OCI-LY7 (cell line): Measurements from ENCODE around the gene GATA2. TPM values are rescaled to one million over a fixed set of nuclear protein-coding genes. Genes with fewer than 3 reads are reported as not detected.

Source experiments
- BruUV-seq: library from RNA; stranded (reverse); fragments of 400-500 nt; replicated peaks from 2 replicates; lab custom pipeline; 2021; lab: Mats Ljungman, UMichigan
- CTCF ChIA-PET: fragments of 300-600 bp; sonication (Branson Sonifier 250); formaldehyde crosslinking; loops from one replicate; lab custom pipeline; 2022; ENCODE audit warnings: antibody characterized with exemption; ENCODE audit not compliant: unreplicated experiment; lab: Charles Lee
- POLR2A ChIA-PET: fragments of 300-600 bp; sonication (Branson Sonifier 250); formaldehyde crosslinking; loops from one replicate; lab custom pipeline; 2022; ENCODE audit warnings: antibody characterized with exemption; lab: Charles Lee
- DNase-seq: peaks from one replicate; pipeline ENCODE4 v3.0.0-alpha.2; 2015; ENCODE audit warnings: low spot score
- H2AFZ ChIP-seq: fragments of 200-600 bp; sonication (generic), shearing (Covaris generic); 2 replicates; pipeline ENCODE4 v1.6.1; 2014; ENCODE audit warnings: mild to moderate bottlenecking, antibody characterized with exemption, low read length, moderate library complexity
- H3K27ac ChIP-seq: fragments of 200-600 bp; sonication (generic); 2 replicates; pipeline ENCODE4 v1.5.1; 2014; ENCODE audit warnings: mixed run types, low read depth, mild to moderate bottlenecking, moderate library complexity, low read length, inconsistent platforms; ENCODE audit not compliant: poor library complexity, severe bottlenecking
- H3K36me3 ChIP-seq: fragments of 200-600 bp; sonication (generic); 2 replicates; pipeline ENCODE4 v1.6.1; 2014; ENCODE audit warnings: mild to moderate bottlenecking, antibody characterized with exemption, low read length, moderate library complexity, mixed read lengths; ENCODE audit not compliant: insufficient read depth
- H3K4me1 ChIP-seq: fragments of 200-600 bp; sonication (generic); 2 replicates; pipeline ENCODE4 v1.5.1; 2014; ENCODE audit warnings: mild to moderate bottlenecking, low read length; ENCODE audit not compliant: insufficient read depth, poor library complexity, severe bottlenecking
- H3K4me2 ChIP-seq: fragments of 200-600 bp; sonication (generic); 2 replicates; pipeline ENCODE4 v1.6.1; 2014; ENCODE audit warnings: mild to moderate bottlenecking, low read length
- H3K4me3 ChIP-seq: fragments of 200-600 bp; sonication (generic); 2 replicates; pipeline ENCODE4 v1.5.1; 2014; ENCODE audit warnings: mild to moderate bottlenecking, low read depth, low read length; ENCODE audit not compliant: poor library complexity, severe bottlenecking
- H3K79me2 ChIP-seq: fragments of 200-600 bp; sonication (generic); 2 replicates; pipeline ENCODE4 v1.6.1; 2016; ENCODE audit warnings: low read depth, mild to moderate bottlenecking, low read length, moderate library complexity, mixed read lengths; ENCODE audit not compliant: insufficient read depth
- H3K9me2 ChIP-seq: fragments of 200-600 bp; sonication (generic); 2 replicates; pipeline ENCODE4 v1.6.1; 2016; ENCODE audit warnings: mild to moderate bottlenecking, low read length, mixed read lengths; ENCODE audit not compliant: insufficient read depth
- H3K9me3 ChIP-seq: fragments of 200-600 bp; sonication (generic); 2 replicates; pipeline ENCODE4 v1.6.1; 2014; ENCODE audit warnings: mild to moderate bottlenecking, mixed run types, low read length, mixed read lengths
- H4K20me1 ChIP-seq: fragments of 200-600 bp; sonication (generic); 2 replicates; pipeline ENCODE4 v1.6.1; 2014; ENCODE audit warnings: mild to moderate bottlenecking, antibody characterized with exemption, low read length, moderate library complexity, mixed read lengths; ENCODE audit not compliant: insufficient read depth
- EZH2phosphoT487 ChIP-seq: fragments of 200-600 bp; sonication (generic); IDR thresholded peaks from 2 replicates; pipeline ENCODE4 v1.6.1; 2018; ENCODE audit warnings: low read depth, borderline replicate concordance, mild to moderate bottlenecking, mixed run types, antibody characterized with exemption, low read length, moderate library complexity, mixed read lengths
- intact Hi-C: fragments of 100-400 bp; cut with micrococcal nuclease; formaldehyde crosslinking; loops from one replicate; pipeline ENCODE4 v1.10.0; 2022; ENCODE audit not compliant: unreplicated experiment
- total RNA-seq, 2 experiments: library from RNA; depleted of rRNA in 1 of 2; stranded (reverse); fragments of >200 nt in 1 of 2; shearing (Covaris generic) in 1 of 2; gene quantifications; 2 replicates each; pipeline ENCODE4 v1.2.3, GENCODE V29; 2014 to 2022
- TF ChIP-seq, protein P1 (sequence below): fragments of 200-600 bp; sonication (generic); conservative IDR thresholded peaks from 2 replicates; pipeline ENCODE4 v1.5.1; 2014; ENCODE audit warnings: mild to moderate bottlenecking, antibody characterized with exemption, low read length, moderate library complexity, mixed read lengths

GATA2 gene
- total RNA-seq, 2 experiments from 2014 or later = not detected

- no TSS peak for BruUV-seq
- no peaks in the 10 kb centered on the region for H3K79me2 ChIP-seq
- H3K27ac ChIP-seq = no peak overlapping the region
- DNase-seq = no peak
- TF ChIP-seq, protein P1, sequence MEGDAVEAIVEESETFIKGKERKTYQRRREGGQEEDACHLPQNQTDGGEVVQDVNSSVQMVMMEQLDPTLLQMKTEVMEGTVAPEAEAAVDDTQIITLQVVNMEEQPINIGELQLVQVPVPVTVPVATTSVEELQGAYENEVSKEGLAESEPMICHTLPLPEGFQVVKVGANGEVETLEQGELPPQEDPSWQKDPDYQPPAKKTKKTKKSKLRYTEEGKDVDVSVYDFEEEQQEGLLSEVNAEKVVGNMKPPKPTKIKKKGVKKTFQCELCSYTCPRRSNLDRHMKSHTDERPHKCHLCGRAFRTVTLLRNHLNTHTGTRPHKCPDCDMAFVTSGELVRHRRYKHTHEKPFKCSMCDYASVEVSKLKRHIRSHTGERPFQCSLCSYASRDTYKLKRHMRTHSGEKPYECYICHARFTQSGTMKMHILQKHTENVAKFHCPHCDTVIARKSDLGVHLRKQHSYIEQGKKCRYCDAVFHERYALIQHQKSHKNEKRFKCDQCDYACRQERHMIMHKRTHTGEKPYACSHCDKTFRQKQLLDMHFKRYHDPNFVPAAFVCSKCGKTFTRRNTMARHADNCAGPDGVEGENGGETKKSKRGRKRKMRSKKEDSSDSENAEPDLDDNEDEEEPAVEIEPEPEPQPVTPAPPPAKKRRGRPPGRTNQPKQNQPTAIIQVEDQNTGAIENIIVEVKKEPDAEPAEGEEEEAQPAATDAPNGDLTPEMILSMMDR = no peak
- no peak for TF ChIP-seq EZH2phosphoT487
- ChIA-PET CTCF (no interaction called here), POLR2A (no interaction called here)
- intact Hi-C loops = no loop called here
- H2AFZ ChIP-seq = no peak overlapping the region
- H3K4me3 ChIP-seq = no peak overlapping the region
- no peaks in the 10 kb centered on the region for H4K20me1 ChIP-seq
- H3K9me3 ChIP-seq = no peaks in the 10 kb centered on the region
- H3K36me3 ChIP-seq = no peaks in the 10 kb centered on the region
- no peaks in the 10 kb centered on the region for H3K9me2 ChIP-seq
- peaks cover 9% of the 10 kb centered on the region for H3K4me1 ChIP-seq
- H3K4me2 ChIP-seq = no peak overlapping the region
Measured at GRCh38 chr3:128445357-128445756, 47.6 kb downstream of the GATA2 start.

DNA sequence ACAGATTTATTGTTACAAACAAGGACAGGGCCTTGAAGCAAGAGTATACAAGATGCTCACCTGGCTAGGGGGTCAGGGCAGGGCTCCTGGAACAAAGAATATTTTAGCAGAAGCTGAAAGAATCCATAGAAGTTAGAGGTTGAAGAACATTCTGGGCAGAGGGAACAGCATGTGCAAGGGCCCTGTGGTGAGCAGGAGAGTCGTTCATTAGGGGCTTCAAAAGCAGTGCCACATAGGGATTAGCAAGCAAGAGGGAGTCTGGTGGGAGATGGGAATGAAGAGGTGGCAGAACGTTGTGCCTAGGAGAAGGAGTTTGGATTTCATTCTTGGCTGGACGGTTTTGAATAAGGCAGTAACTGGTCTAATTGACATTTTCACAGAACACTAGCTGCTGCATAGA, 49.2 kb downstream of the GATA2 start:
- no peaks in the 10 kb centered on the region for H3K9me3 ChIP-seq
- ChIA-PET POLR2A (no interaction called here), CTCF (no interaction called here)
- DNase-seq = no peak
- H3K4me1 ChIP-seq = peaks cover 8% of the 10 kb centered on the region
- H2AFZ ChIP-seq = no peak overlapping the region
- H3K4me3 ChIP-seq = no peak overlapping the region
- no peaks in the 10 kb centered on the region for H3K36me3 ChIP-seq
- H4K20me1 ChIP-seq = no peaks in the 10 kb centered on the region
- no peak overlapping the region for H3K27ac ChIP-seq
- no peaks in the 10 kb centered on the region for H3K79me2 ChIP-seq
- TF ChIP-seq EZH2phosphoT487 = no peak
- TF ChIP-seq, protein P1 = no peak
- no TSS peak for BruUV-seq
- H3K9me2 ChIP-seq = no peaks in the 10 kb centered on the region
- no peak overlapping the region for H3K4me2 ChIP-seq
- intact Hi-C loops = no loop called here

DNA sequence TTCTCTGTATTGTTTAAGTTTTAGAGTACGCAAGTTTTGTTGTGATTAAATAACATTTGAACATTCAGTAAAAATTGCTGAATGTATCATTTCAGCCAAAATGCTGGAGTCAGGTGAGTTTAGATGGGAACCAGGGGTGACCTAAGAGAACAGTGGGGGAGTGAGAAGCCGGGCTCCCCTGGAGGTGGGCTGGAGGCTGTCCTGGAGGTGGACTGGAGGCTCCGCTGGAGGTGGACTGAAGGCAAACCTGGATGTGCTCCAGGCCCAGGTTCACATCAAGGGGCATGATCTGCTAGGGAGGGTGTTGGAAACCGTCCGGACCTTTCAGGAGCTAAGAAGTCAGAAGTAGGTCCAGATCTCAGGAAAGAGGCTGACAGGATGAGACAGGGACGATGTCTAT, 50.1 kb downstream of the GATA2 start:
- Histone ChIP-seq H3K27ac (no peak overlapping the region), H3K79me2 (no peaks in the 10 kb centered on the region), H3K4me1 (peaks cover under 1% of the 10 kb centered on the region), H3K4me3 (no peak overlapping the region), H3K4me2 (no peak overlapping the region), H3K36me3 (no peaks in the 10 kb centered on the region), H3K9me2 (no peaks in the 10 kb centered on the region), H2AFZ (no peak overlapping the region), H4K20me1 (no peaks in the 10 kb centered on the region), H3K9me3 (no peaks in the 10 kb centered on the region)
- no peak for DNase-seq
- intact Hi-C loops = no loop called here
- CTCF ChIA-PET = no interaction called here
- POLR2A ChIA-PET = no interaction called here
- no TSS peak for BruUV-seq
- TF ChIP-seq, protein P1 = no peak
- no peak for TF ChIP-seq EZH2phosphoT487
